AG20443 (cell line): Measurements from ENCODE around the gene FIGNL2.
"Not testable (repeated sequence)": the region's sequence is repeated elsewhere in the genome, so short reads cannot be mapped to it uniquely, and the experiment has no call there.

Experiments
- DNase-seq: peaks from one replicate; pipeline ENCODE4 v3.0.0; 2012; ENCODE audit warnings: low spot score, mixed read lengths

FIGNL2 gene

GRCh38 chr12:51848326-51848727 lies at the start of gene FIGNL2:
Gene FIGNL2, minus strand, starts transcription at chr12:51848718. Its CDS starts 26,305 bp downstream, at chr12:51822413.
- no peak for DNase-seq

- peak; percentile 75 for DNase-seq
Measured at GRCh38 chr12:51897181-51897580, 48.7 kb upstream of the FIGNL2 start.

- DNase-seq = no peak
Measured at GRCh38 chr12:51896236-51896635, 47.7 kb upstream of the FIGNL2 start.

GRCh38 chr12:51895378-51896135 lies 47.0 kb upstream of the FIGNL2 start:
- DNase-seq = no peak

GRCh38 chr12:51893786-51894185 lies 45.3 kb upstream of the FIGNL2 start:
- no peak for DNase-seq

- no peak for DNase-seq
Measured at GRCh38 chr12:51891843-51892242, 43.3 kb upstream of the FIGNL2 start.

GRCh38 chr12:51890511-51891171 lies 42.1 kb upstream of the FIGNL2 start:
- DNase-seq = no peak

- no peak for DNase-seq
Measured at GRCh38 chr12:51890133-51890464, 41.6 kb upstream of the FIGNL2 start.

GRCh38 chr12:51889216-51890132 lies 41.0 kb upstream of the FIGNL2 start:
- no peak for DNase-seq

GRCh38 chr12:51888316-51889215 lies 40.0 kb upstream of the FIGNL2 start:
- DNase-seq = no peak

- DNase-seq = peak; percentile 65
Measured at GRCh38 chr12:51887476-51888315, 39.2 kb upstream of the FIGNL2 start, which contains the start of gene ANKRD33. Gene ANKRD33, plus strand, starts transcription at chr12:51888103. Its CDS starts 84 bp downstream, at chr12:51888187.

- peak; percentile 96 for DNase-seq
Measured at GRCh38 chr12:51886021-51886710, 37.6 kb upstream of the FIGNL2 start.

- not testable (repeated sequence) for DNase-seq
Measured at GRCh38 chr12:51885294-51886020, 36.9 kb upstream of the FIGNL2 start.

- DNase-seq = no peak
Measured at GRCh38 chr12:51884676-51885229, 36.2 kb upstream of the FIGNL2 start.

GRCh38 chr12:51883998-51884675 lies 35.6 kb upstream of the FIGNL2 start:
- no peak for DNase-seq

GRCh38 chr12:51883295-51883694 lies 34.8 kb upstream of the FIGNL2 start:
- no peak for DNase-seq

GRCh38 chr12:51879102-51879501 lies 30.6 kb upstream of the FIGNL2 start:
- DNase-seq = no peak

GRCh38 chr12:51874486-51874885 lies 26.0 kb upstream of the FIGNL2 start:
- DNase-seq = no peak
